Skeletal muscle tissue (tissue), 4 donors: ENCODE results near the gene STN1. TPM values are rescaled to one million over a fixed set of nuclear protein-coding genes. Genes with fewer than 3 reads are reported as not detected.

Experiments used
- H3K27ac ChIP-seq: one replicate; pipeline ENCODE4 v1.7.0; 2013; ENCODE audit warnings: mild to moderate bottlenecking, low read depth, low read length, inconsistent platforms
- H3K27me3 ChIP-seq, 3 donors: one replicate each; pipeline ENCODE4 v1.7.0; 2013; ENCODE audit warnings: low read length in 3 of 3; ENCODE audit not compliant: control insufficient read depth in 3 of 3, insufficient read depth in 3 of 3
- H3K36me3 ChIP-seq, 3 donors: one replicate each; pipeline ENCODE4 v1.7.0; 2013; ENCODE audit warnings: low read length in 3 of 3; ENCODE audit not compliant: control insufficient read depth in 3 of 3, insufficient read depth in 3 of 3
- H3K4me1 ChIP-seq, 3 donors: one replicate each; pipeline ENCODE4 v1.7.0; 2013; ENCODE audit warnings: low read length in 3 of 3, mild to moderate bottlenecking in 3 of 3; ENCODE audit not compliant: control insufficient read depth in 3 of 3, insufficient read depth in 3 of 3
- H3K4me3 ChIP-seq, 3 donors: one replicate each; pipeline ENCODE4 v1.7.0; 2013; ENCODE audit warnings: low read length in 3 of 3
- H3K9ac ChIP-seq, 3 donors: one replicate each; pipeline ENCODE4 v1.7.0; 2013; ENCODE audit warnings: low read length in 3 of 3, mild to moderate bottlenecking in 3 of 3, moderate library complexity in 2 of 3, low read depth in 1 of 3
- H3K9me3 ChIP-seq, 3 donors: one replicate each; pipeline ENCODE4 v1.7.0; 2013; ENCODE audit warnings: low read length in 3 of 3; ENCODE audit not compliant: control insufficient read depth in 3 of 3
- total RNA-seq: library from RNA; depleted of rRNA; stranded (reverse); fragments of >200 nt; gene quantifications from one replicate; pipeline ENCODE4 v1.2.3, GENCODE V29; 2014
- donor health status: Osteomylitis.

Gene STN1
- total RNA-seq, 1 donor from 2014 or later = 20.9 TPM

GRCh38 chr10:103899312-103899711 is 18.7 kb downstream of the STN1 start:
- Histone ChIP-seq H3K9ac (no peak overlapping the region), H3K27me3 (no peaks in the 10 kb centered on the region), H3K36me3 (peaks cover 13 to 33% (median 32%) of the 10 kb centered on the region in 3 donors), H3K27ac (no peak overlapping the region), H3K4me1 (peaks cover 16 to 20% (median 20%) of the 10 kb centered on the region in 3 donors), H3K4me3 (no peak overlapping the region), H3K9me3 (no peaks in the 10 kb centered on the region)

GRCh38 chr10:103897241-103897774 is 20.7 kb downstream of the STN1 start:
- Histone ChIP-seq H3K36me3 (peaks cover 10 to 32% (median 27%) of the 10 kb centered on the region in 3 donors), H3K27me3 (no peaks in the 10 kb centered on the region), H3K4me3 (no peak overlapping the region), H3K27ac (no peak overlapping the region), H3K9me3 (no peaks in the 10 kb centered on the region), H3K9ac (no peak overlapping the region), H3K4me1 (peaks cover 23 to 26% (median 26%) of the 10 kb centered on the region in 3 donors)

- Histone ChIP-seq H3K4me3 (no peak overlapping the region), H3K27me3 (no peaks in the 10 kb centered on the region), H3K27ac (peak overlapping the region; percentile 73), H3K4me1 (peaks cover 23 to 26% (median 26%) of the 10 kb centered on the region in 3 donors), H3K9me3 (no peaks in the 10 kb centered on the region), H3K36me3 (peaks cover 10 to 43% (median 34%) of the 10 kb centered on the region in 3 donors), H3K9ac (peak overlapping the region in 1 of 3 donors; percentile 17)
Measured at GRCh38 chr10:103896225-103896624, 21.8 kb downstream of the STN1 start.

- Histone ChIP-seq H3K9me3 (no peaks in the 10 kb centered on the region), H3K4me3 (no peak overlapping the region), H3K36me3 (peaks cover 12 to 48% (median 37%) of the 10 kb centered on the region in 3 donors), H3K4me1 (peaks cover 23 to 26% (median 26%) of the 10 kb centered on the region in 3 donors), H3K27me3 (no peaks in the 10 kb centered on the region), H3K9ac (peak overlapping the region in 1 of 3 donors; percentile 48), H3K27ac (peak overlapping the region; percentile 73)
Measured at GRCh38 chr10:103895411-103896186, 22.4 kb downstream of the STN1 start.

GRCh38 chr10:103894441-103894864 is 23.5 kb downstream of the STN1 start:
- Histone ChIP-seq H3K27me3 (no peaks in the 10 kb centered on the region), H3K4me1 (peaks cover 23 to 27% (median 26%) of the 10 kb centered on the region in 3 donors), H3K9me3 (no peaks in the 10 kb centered on the region), H3K36me3 (peaks cover 17 to 51% (median 29%) of the 10 kb centered on the region in 3 donors), H3K9ac (peak overlapping the region in 2 of 3 donors; percentile 4 to 60), H3K4me3 (peak overlapping the region in 1 of 3 donors; percentile 20), H3K27ac (peak overlapping the region; percentile 73)

GRCh38 chr10:103893817-103894216 is 24.2 kb downstream of the STN1 start:
- Histone ChIP-seq H3K9ac (peak overlapping the region in 1 of 3 donors; percentile 60), H3K4me1 (peaks cover 26 to 29% (median 27%) of the 10 kb centered on the region in 3 donors)

GRCh38 chr10:103892181-103892580 is 25.8 kb downstream of the STN1 start:
- peaks cover 7 to 34% (median 14%) of the 10 kb centered on the region in 3 donors for H3K36me3 ChIP-seq
- H3K27ac ChIP-seq = no peak overlapping the region
- H3K4me1 ChIP-seq = peaks cover 39 to 42% (median 39%) of the 10 kb centered on the region in 3 donors

More at GRCh38 chr10:103893817-103894216, 24.2 kb downstream of the STN1 start:
- no peaks in the 10 kb centered on the region for H3K9me3 ChIP-seq
- H3K36me3 ChIP-seq = peaks cover 14 to 45% (median 22%) of the 10 kb centered on the region in 3 donors
- no peak overlapping the region for H3K27ac ChIP-seq
- peak overlapping the region in 1 of 3 donors; percentile 20 for H3K4me3 ChIP-seq
- H3K27me3 ChIP-seq = no peaks in the 10 kb centered on the region

GRCh38 chr10:103890688-103891087 is 27.3 kb downstream of the STN1 start:
- Histone ChIP-seq H3K4me1 (peaks cover 33 to 38% (median 36%) of the 10 kb centered on the region in 3 donors), H3K4me3 (no peak overlapping the region), H3K36me3 (peaks cover 9 to 34% (median 13%) of the 10 kb centered on the region in 3 donors), H3K27me3 (no peaks in the 10 kb centered on the region), H3K9ac (no peak overlapping the region), H3K27ac (no peak overlapping the region), H3K9me3 (no peaks in the 10 kb centered on the region)

More at GRCh38 chr10:103892181-103892580, 25.8 kb downstream of the STN1 start:
- H3K9me3 ChIP-seq = no peaks in the 10 kb centered on the region
- no peaks in the 10 kb centered on the region for H3K27me3 ChIP-seq
- H3K9ac ChIP-seq = no peak overlapping the region
- no peak overlapping the region for H3K4me3 ChIP-seq

- Histone ChIP-seq H3K27ac (no peak overlapping the region), H3K4me3 (no peak overlapping the region), H3K36me3 (peaks cover 9 to 36% (median 13%) of the 10 kb centered on the region in 3 donors), H3K9ac (no peak overlapping the region), H3K4me1 (peaks cover 29 to 33% (median 32%) of the 10 kb centered on the region in 3 donors), H3K9me3 (no peaks in the 10 kb centered on the region), H3K27me3 (no peaks in the 10 kb centered on the region)
Measured at GRCh38 chr10:103890194-103890658, 27.8 kb downstream of the STN1 start.
